Measurements from ENCODE around the gene KRTAP5-1. TPM values are rescaled to one million over a fixed set of nuclear protein-coding genes. Genes with fewer than 3 reads are reported as not detected.

Gene KRTAP5-1
- polyA plus RNA-seq, 1 experiment = not detected

DNA sequence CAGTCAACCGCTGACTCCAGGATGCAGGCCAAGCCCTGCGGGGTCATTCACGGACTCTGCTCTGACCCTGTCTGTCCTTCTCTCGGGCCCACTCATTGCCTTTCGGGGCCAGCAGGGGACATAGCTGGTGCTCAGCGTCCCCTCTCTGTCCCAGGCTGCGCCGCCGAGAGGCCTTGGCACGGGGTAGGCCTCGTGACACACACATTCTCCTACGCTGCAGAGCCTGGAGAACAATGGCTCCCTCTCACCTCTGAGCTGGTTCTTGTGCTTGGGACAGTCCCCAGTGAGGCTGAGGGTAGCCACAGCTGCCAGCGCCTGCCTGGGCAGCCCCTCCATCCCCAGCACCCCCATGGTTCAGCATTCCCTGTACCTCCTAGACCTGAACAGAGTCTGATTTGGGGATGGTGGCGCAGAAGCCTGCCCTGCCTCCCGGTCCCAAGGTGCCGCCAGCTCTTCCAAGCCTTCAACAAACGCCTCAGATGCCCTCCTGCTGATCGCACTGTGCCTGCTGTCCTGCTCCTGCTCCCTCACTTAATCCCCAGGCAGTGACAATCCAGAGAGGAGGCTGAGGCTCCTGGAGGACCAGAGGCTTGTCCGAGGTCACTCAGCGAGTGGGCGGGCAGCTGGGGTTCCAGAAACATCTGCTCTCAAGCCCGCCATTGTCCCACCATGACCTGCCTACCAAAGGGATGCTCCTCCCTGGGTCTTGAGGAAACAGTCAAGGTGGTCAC, 43.4 kb downstream of the KRTAP5-1 start:
- Histone ChIP-seq H3K4me3 (ENCODE audit: low read depth, low read length) (no peak overlapping the region), H3K27me3 (ENCODE audit: control insufficient read depth, insufficient read depth, low read length) (peaks cover 23% of the 10 kb centered on the region), H3K36me3 (ENCODE audit: control insufficient read depth, insufficient read depth, low read length) (no peaks in the 10 kb centered on the region)
- ChIA-PET CTCF (interaction anchor here (0.6 to 10.5 kb wide), 3 partner anchors 33 to 600 kb away, joined by 3 to 301 read pairs (median 3); partner anchors contain the start of gene DUSP8), POLR2A (no interaction called here)
- no peak for DNase-seq (ENCODE audit: low read depth)
- TF ChIP-seq, protein P1, sequence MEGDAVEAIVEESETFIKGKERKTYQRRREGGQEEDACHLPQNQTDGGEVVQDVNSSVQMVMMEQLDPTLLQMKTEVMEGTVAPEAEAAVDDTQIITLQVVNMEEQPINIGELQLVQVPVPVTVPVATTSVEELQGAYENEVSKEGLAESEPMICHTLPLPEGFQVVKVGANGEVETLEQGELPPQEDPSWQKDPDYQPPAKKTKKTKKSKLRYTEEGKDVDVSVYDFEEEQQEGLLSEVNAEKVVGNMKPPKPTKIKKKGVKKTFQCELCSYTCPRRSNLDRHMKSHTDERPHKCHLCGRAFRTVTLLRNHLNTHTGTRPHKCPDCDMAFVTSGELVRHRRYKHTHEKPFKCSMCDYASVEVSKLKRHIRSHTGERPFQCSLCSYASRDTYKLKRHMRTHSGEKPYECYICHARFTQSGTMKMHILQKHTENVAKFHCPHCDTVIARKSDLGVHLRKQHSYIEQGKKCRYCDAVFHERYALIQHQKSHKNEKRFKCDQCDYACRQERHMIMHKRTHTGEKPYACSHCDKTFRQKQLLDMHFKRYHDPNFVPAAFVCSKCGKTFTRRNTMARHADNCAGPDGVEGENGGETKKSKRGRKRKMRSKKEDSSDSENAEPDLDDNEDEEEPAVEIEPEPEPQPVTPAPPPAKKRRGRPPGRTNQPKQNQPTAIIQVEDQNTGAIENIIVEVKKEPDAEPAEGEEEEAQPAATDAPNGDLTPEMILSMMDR (IDR thresholded peaks at IDR 0.05; ENCODE audit: insufficient read depth, low read depth, low read length) = no peak

DNA sequence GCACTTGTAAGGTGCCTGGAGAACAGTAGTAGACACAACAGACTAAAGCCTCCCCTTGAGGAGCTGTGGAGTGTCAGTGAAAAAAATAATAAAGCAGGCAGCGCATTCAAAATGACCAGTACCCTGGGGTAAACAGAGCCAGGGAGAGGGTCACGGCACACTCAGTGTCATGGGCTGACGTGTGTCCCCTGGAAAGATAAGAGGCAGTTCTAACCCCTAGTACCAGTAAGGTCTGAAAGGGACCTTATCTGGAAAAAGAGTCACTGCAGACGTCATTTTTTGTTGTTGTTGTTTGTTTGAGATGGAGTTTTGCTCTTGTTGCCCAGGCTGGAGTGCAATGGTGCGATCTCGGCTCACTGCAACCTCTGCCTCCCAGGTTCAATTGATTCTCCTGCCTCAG, 45.0 kb downstream of the KRTAP5-1 start:
- no peak overlapping the region for H3K4me3 ChIP-seq (ENCODE audit: low read depth, low read length)
- POLR2A ChIA-PET = no interaction called here
- H3K27me3 ChIP-seq (ENCODE audit: control insufficient read depth, insufficient read depth, low read length) = peaks cover 14% of the 10 kb centered on the region
- CTCF ChIA-PET = interaction anchor here (0.7 to 10.5 kb wide), 3 partner anchors 35 to 621 kb away, joined by 3 to 301 read pairs (median 3); partner anchors contain the start of gene DUSP8
- TF ChIP-seq, protein P1 (IDR thresholded peaks at IDR 0.05; ENCODE audit: insufficient read depth, low read depth, low read length) = no peak
- no peak for DNase-seq (ENCODE audit: low read depth)
- H3K36me3 ChIP-seq (ENCODE audit: control insufficient read depth, insufficient read depth, low read length) = peaks cover 3% of the 10 kb centered on the region; the same call in 1 of the 2 replicates

DNA sequence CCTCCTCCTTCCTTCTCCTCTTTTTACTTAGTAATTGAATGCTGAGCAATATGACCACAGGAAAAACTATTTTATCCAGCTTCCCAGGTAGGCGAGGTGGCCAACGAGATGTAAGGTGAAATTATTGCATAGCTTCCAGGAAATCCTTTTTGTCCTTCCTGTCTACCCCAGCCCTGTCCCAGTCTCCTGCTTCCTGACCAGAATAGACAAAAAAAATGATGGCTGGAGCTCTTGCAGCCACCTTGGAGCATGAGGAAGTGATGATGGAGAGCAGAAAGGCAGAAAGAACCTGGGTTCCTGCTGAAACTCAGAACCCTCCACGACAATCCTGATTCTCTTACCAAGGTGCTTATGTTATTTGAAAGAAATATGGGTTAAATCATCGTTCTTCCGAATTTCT, 46.9 kb downstream of the KRTAP5-1 start:
- H3K36me3 ChIP-seq (ENCODE audit: control insufficient read depth, insufficient read depth, low read length) = peaks cover 3% of the 10 kb centered on the region; the same call in 1 of the 2 replicates
- ChIA-PET CTCF (interaction anchor here (0.6 to 4.9 kb wide), 3 partner anchors 9 to 115 kb away, joined by 3 to 25 read pairs (median 6); no protein-coding TSS in a partner anchor), POLR2A (no interaction called here)
- TF ChIP-seq, protein P1 (IDR thresholded peaks at IDR 0.05; ENCODE audit: insufficient read depth, low read depth, low read length) = no peak
- H3K27me3 ChIP-seq (ENCODE audit: control insufficient read depth, insufficient read depth, low read length) = peaks cover 2% of the 10 kb centered on the region; the same call in 1 of the 2 replicates
- no peak overlapping the region for H3K4me3 ChIP-seq (ENCODE audit: low read depth, low read length)
- DNase-seq (ENCODE audit: low read depth) = no peak

DNA sequence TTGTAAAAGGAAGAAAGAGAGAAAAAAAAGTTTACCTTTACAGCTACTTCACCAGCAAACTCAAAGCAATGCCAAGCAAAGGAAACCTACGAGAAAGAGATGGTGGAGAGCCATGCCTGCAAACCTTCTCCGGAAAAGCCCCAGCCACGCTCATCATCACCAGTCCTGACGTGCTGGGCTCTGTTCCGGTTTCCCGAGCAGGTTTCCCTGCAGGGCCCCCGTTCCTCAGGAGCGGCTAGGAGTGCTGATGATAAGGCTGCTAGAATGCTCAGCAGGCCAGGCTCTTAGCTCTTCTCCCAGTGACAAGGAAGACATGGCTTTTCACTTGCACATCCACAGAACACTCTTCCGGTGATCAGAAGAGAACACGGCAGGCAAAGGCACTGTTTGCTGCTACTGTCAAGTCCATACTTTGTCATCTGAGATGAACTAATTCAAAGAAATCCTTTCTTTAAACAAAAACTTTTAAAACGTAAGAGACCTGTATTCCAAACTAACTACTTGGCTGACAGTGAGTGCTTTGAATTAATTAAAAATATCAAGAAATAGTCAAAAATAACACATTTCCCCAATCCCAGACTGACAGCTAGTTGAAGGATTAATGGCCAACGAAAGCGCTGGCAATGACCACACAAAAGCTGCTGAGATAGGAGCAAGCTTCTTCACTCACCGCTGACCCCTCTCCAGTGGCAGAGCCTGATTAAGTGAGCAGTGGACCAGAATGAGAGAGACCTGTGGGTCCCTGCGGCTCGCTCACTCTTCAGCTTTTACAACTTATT, 48.8 kb downstream of the KRTAP5-1 start:
- ChIA-PET POLR2A (no interaction called here), CTCF (interaction anchor here (0.6 to 4.9 kb wide), 3 partner anchors 10 to 21 kb away, joined by 3 to 25 read pairs (median 6); no protein-coding TSS in a partner anchor)
- TF ChIP-seq, protein P1 (IDR thresholded peaks at IDR 0.05; ENCODE audit: insufficient read depth, low read depth, low read length) = no peak
- no peak for DNase-seq (ENCODE audit: low read depth)
- H3K4me3 ChIP-seq (ENCODE audit: low read depth, low read length) = no peak overlapping the region
- H3K27me3 ChIP-seq (ENCODE audit: control insufficient read depth, insufficient read depth, low read length) = peaks cover 2% of the 10 kb centered on the region; the same call in 1 of the 2 replicates
- peaks cover 3% of the 10 kb centered on the region; the same call in 1 of the 2 replicates for H3K36me3 ChIP-seq (ENCODE audit: control insufficient read depth, insufficient read depth, low read length)

DNA sequence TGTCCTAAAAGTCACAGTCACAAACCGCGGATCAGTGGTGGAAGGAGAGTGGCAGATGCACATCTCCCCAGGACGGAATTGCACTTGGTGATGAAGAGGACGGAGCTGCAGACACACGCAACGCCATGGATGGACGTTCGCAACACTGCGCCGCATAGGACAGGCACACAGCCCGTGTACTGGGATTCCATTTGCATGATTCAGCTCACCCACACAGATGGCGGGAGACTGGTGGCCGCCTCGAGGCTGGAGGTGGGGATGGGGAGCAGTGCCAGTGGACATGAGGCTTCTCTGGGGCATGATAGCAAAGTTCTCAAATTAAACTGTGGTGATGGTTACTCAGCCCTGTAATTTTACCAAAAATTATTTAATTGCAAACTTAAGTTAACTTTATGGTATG, 50.4 kb downstream of the KRTAP5-1 start:
- ChIA-PET POLR2A (no interaction called here), CTCF (interaction anchor here (1.7 to 4.9 kb wide), 2 partner anchors 12 to 19 kb away, joined by 6 to 25 read pairs; no protein-coding TSS in a partner anchor)
- no peak overlapping the region for H3K4me3 ChIP-seq (ENCODE audit: low read depth, low read length)
- H3K36me3 ChIP-seq (ENCODE audit: control insufficient read depth, insufficient read depth, low read length) = peaks cover 3% of the 10 kb centered on the region; the same call in 1 of the 2 replicates
- no peaks in the 10 kb centered on the region for H3K27me3 ChIP-seq (ENCODE audit: control insufficient read depth, insufficient read depth, low read length)
- DNase-seq (ENCODE audit: low read depth) = no peak
- TF ChIP-seq, protein P1 (IDR thresholded peaks at IDR 0.05; ENCODE audit: insufficient read depth, low read depth, low read length) = no peak
